ENCODE measurements around the gene PHTF1. TPM values are rescaled to one million over a fixed set of nuclear protein-coding genes. Genes with fewer than 3 reads are reported as not detected.

Gene PHTF1
- total and polyA plus RNA-seq, 12 donors: 4.9 to 14.8 (median 9.6) TPM

GRCh38 chr1:113692342-113692741, 66.9 kb downstream of the PHTF1 start:
- DNase-seq (no peak), ATAC-seq (no peak)
- Histone ChIP-seq H3K4me3 (no peak overlapping the region), H3K27me3 (no peaks in the 10 kb centered on the region), H3K4me1 (no peaks in the 10 kb centered on the region), H3K27ac (no peak overlapping the region), H3K9me3 (peaks cover 0 to 27% (median 14%) of the 10 kb centered on the region in 11 donors), H3K36me3 (peaks cover 0 to 43% (median 13%) of the 10 kb centered on the region in 9 donors)
- WGBS, 2 donors: 88 to 94% methylated on average over 2 of the region's 2 CpGs
- intact Hi-C loops (cut with DNase I): no loop called here
- TF ChIP-seq CTCF (IDR thresholded peaks at IDR 0.05): no peak

- Histone ChIP-seq H3K36me3 (peaks cover 0 to 35% (median 6%) of the 10 kb centered on the region in 9 donors), H3K27me3 (no peaks in the 10 kb centered on the region), H3K4me3 (no peak overlapping the region), H3K27ac (no peak overlapping the region), H3K9me3 (peaks cover 0 to 26% (median 14%) of the 10 kb centered on the region in 11 donors), H3K4me1 (no peaks in the 10 kb centered on the region)
- TF ChIP-seq CTCF (IDR thresholded peaks at IDR 0.05): no peak
- 95 to 99% methylated on average over 2 of the region's 2 CpGs for WGBS, 2 donors
- ATAC-seq (no peak), DNase-seq (no peak)
- intact Hi-C loops (cut with DNase I): no loop called here
These were observed 68.1 kb downstream of the PHTF1 start for GRCh38 chr1:113691184-113691583.

GRCh38 chr1:113686891-113687618, 72.2 kb downstream of the PHTF1 start:
- no peak for TF ChIP-seq CTCF (IDR thresholded peaks at IDR 0.05)
- Histone ChIP-seq H3K4me1 (peaks cover 0 to 15% (median 10%) of the 10 kb centered on the region in 9 donors), H3K4me3 (no peak overlapping the region), H3K9me3 (no peaks in the 10 kb centered on the region), H3K27me3 (no peaks in the 10 kb centered on the region), H3K27ac (no peak overlapping the region), H3K36me3 (peaks cover 0 to 37% (median 0%) of the 10 kb centered on the region in 9 donors)
- WGBS, 2 donors: 93 to 96% methylated on average over 3 of the region's 3 CpGs
- intact Hi-C loops (cut with DNase I): no loop called here
- DNase-seq (no peak), ATAC-seq (no peak)

GRCh38 chr1:113684153-113684541, 75.1 kb downstream of the PHTF1 start:
- ATAC-seq (peak; percentile 41 to 85 (median 70)), DNase-seq (peak; percentile 53 to 56)
- Histone ChIP-seq H3K4me3 (no peak overlapping the region), H3K9me3 (no peaks in the 10 kb centered on the region), H3K27me3 (no peaks in the 10 kb centered on the region), H3K27ac (peak overlapping the region in 8 of 10 donors; percentile 13 to 76 (median 65)), H3K4me1 (peaks cover 0 to 15% (median 10%) of the 10 kb centered on the region in 9 donors), H3K36me3 (peaks cover 0 to 29% (median 0%) of the 10 kb centered on the region in 9 donors)
- TF ChIP-seq CTCF (IDR thresholded peaks at IDR 0.05): no peak
- intact Hi-C loops (cut with DNase I): no loop called here
- 36 to 44% methylated on average over 6 of the region's 6 CpGs for WGBS, 2 donors
